ENCODE data around the gene RBM20. TPM values are rescaled to one million over a fixed set of nuclear protein-coding genes. Genes with fewer than 3 reads are reported as not detected.

Gene RBM20
- total RNA-seq (2022) (0.07 TPM in 1 of 2 replicates, not detected in the other), Bru-seq, nascent RNA (percentile 10 among the genes with signal in this experiment), BruChase-seq, experiment 1, labeled RNA remaining after a 6-hour chase (percentile 6 among the genes with signal in this experiment), BruChase-seq, experiment 2, labeled RNA remaining after a 2-hour chase (percentile 8 among the genes with signal in this experiment)
- long read RNA-seq = 0 reads

- CTCF ChIA-PET = no interaction called here
- H3K27me3 Mint-ChIP-seq (ENCODE audit: unreplicated experiment) = peaks cover 22% of the 10 kb centered on the region
- no peaks in the 10 kb centered on the region for H3K9me3 Mint-ChIP-seq (ENCODE audit: low read depth, unreplicated experiment)
- intact Hi-C loops (cut with micrococcal nuclease; ENCODE audit: unreplicated experiment) = no loop called here
- H3K36me3 Mint-ChIP-seq (ENCODE audit: insufficient read depth, unreplicated experiment) = no peaks in the 10 kb centered on the region
- TF ChIP-seq CTCF (IDR thresholded peaks at IDR 0.05; ENCODE audit: unreplicated experiment) = no peak
- no TSS peak for BruUV-seq (replicated peaks)
- H3K27ac Mint-ChIP-seq (ENCODE audit: unreplicated experiment) = no peak within 1 kb of the TSS
- H3K4me1 Mint-ChIP-seq (ENCODE audit: low read depth, unreplicated experiment) = no peaks in the 10 kb centered on the region
- DNase-seq = peak; percentile 23
- peak within 1 kb of the TSS; percentile 63 for H3K4me3 Mint-ChIP-seq (ENCODE audit: low read depth, unreplicated experiment)
Observed at GRCh38 chr10:110643653-110644597, at the start of gene RBM20. RBM20 (plus strand) TSS chr10:110644336; CDS start chr10:110644455, 119 bp downstream.

GRCh38 chr10:110597476-110597875, 46.7 kb upstream of the RBM20 start:
- no TSS peak for BruUV-seq (replicated peaks)
- TF ChIP-seq CTCF (IDR thresholded peaks at IDR 0.05; ENCODE audit: unreplicated experiment) = no peak
- no peak overlapping the region for H3K27ac Mint-ChIP-seq (ENCODE audit: unreplicated experiment)
- no peaks in the 10 kb centered on the region for H3K9me3 Mint-ChIP-seq (ENCODE audit: low read depth, unreplicated experiment)
- no peaks in the 10 kb centered on the region for H3K27me3 Mint-ChIP-seq (ENCODE audit: unreplicated experiment)
- no peak for DNase-seq
- CTCF ChIA-PET = no interaction called here
- peaks cover 9% of the 10 kb centered on the region for H3K36me3 Mint-ChIP-seq (ENCODE audit: insufficient read depth, unreplicated experiment)
- H3K4me1 Mint-ChIP-seq (ENCODE audit: low read depth, unreplicated experiment) = no peaks in the 10 kb centered on the region
- intact Hi-C loops (cut with micrococcal nuclease; ENCODE audit: unreplicated experiment) = no loop called here
- H3K4me3 Mint-ChIP-seq (ENCODE audit: low read depth, unreplicated experiment) = no peak overlapping the region

- intact Hi-C loops (cut with micrococcal nuclease; ENCODE audit: unreplicated experiment) = loop anchor here (1.0 kb wide), 1 partner anchor 294 kb away; no protein-coding TSS in a partner anchor
- Mint-ChIP-seq H3K27ac (ENCODE audit: unreplicated experiment) (no peak overlapping the region), H3K4me1 (ENCODE audit: low read depth, unreplicated experiment) (no peaks in the 10 kb centered on the region), H3K4me3 (ENCODE audit: low read depth, unreplicated experiment) (no peak overlapping the region), H3K9me3 (ENCODE audit: low read depth, unreplicated experiment) (no peaks in the 10 kb centered on the region), H3K36me3 (ENCODE audit: insufficient read depth, unreplicated experiment) (peaks cover 9% of the 10 kb centered on the region), H3K27me3 (ENCODE audit: unreplicated experiment) (no peaks in the 10 kb centered on the region)
- CTCF ChIA-PET = interaction anchor here (0.6 to 1.2 kb wide), 5 partner anchors 19 to 295 kb away, joined by 4 to 6 read pairs (median 4); no protein-coding TSS in a partner anchor
- peak; percentile 46 for DNase-seq
- BruUV-seq (replicated peaks) = no TSS peak
- TF ChIP-seq CTCF (IDR thresholded peaks at IDR 0.05; ENCODE audit: unreplicated experiment) = no peak
Observed at GRCh38 chr10:110600487-110601101, 43.5 kb upstream of the RBM20 start.

- H3K4me3 Mint-ChIP-seq (ENCODE audit: low read depth, unreplicated experiment) = no peak overlapping the region
- no TSS peak for BruUV-seq (replicated peaks)
- TF ChIP-seq CTCF (IDR thresholded peaks at IDR 0.05; ENCODE audit: unreplicated experiment) = no peak
- peaks cover 7% of the 10 kb centered on the region for H3K36me3 Mint-ChIP-seq (ENCODE audit: insufficient read depth, unreplicated experiment)
- no peaks in the 10 kb centered on the region for H3K27me3 Mint-ChIP-seq (ENCODE audit: unreplicated experiment)
- intact Hi-C loops (cut with micrococcal nuclease; ENCODE audit: unreplicated experiment) = no loop called here
- CTCF ChIA-PET = no interaction called here
- no peaks in the 10 kb centered on the region for H3K4me1 Mint-ChIP-seq (ENCODE audit: low read depth, unreplicated experiment)
- no peak for DNase-seq
- no peak overlapping the region for H3K27ac Mint-ChIP-seq (ENCODE audit: unreplicated experiment)
- no peaks in the 10 kb centered on the region for H3K9me3 Mint-ChIP-seq (ENCODE audit: low read depth, unreplicated experiment)
Observed at GRCh38 chr10:110601581-110601980, 42.6 kb upstream of the RBM20 start.

Measured in Calu3 (cell line).